GM12864 (cell line): ENCODE data around the gene LPXN.
"Not testable (repeated sequence)": the region's sequence is repeated elsewhere in the genome, so short reads cannot be mapped to it uniquely, and the experiment has no call there.

Source experiments
- DNase-seq: peaks from one replicate; pipeline ENCODE4 v3.0.0-alpha.2; 2011; ENCODE audit warnings: low read depth
- H3K4me3 ChIP-seq: 2 replicates; pipeline ENCODE4 v1.5.1; 2011; ENCODE audit warnings: mild to moderate bottlenecking, low read depth, low read length, control low read depth
- TF ChIP-seq, protein P1 (sequence below): IDR thresholded peaks from 2 replicates; pipeline ENCODE4 v1.5.1; 2011; ENCODE audit warnings: low read depth, mild to moderate bottlenecking, moderate library complexity, low read length, control low read depth, inconsistent platforms; ENCODE audit errors: missing control alignments

Gene LPXN

GRCh38 chr11:58574881-58575280 lies 775 bp downstream of the LPXN start:
- DNase-seq = no peak
- TF ChIP-seq, protein P1, sequence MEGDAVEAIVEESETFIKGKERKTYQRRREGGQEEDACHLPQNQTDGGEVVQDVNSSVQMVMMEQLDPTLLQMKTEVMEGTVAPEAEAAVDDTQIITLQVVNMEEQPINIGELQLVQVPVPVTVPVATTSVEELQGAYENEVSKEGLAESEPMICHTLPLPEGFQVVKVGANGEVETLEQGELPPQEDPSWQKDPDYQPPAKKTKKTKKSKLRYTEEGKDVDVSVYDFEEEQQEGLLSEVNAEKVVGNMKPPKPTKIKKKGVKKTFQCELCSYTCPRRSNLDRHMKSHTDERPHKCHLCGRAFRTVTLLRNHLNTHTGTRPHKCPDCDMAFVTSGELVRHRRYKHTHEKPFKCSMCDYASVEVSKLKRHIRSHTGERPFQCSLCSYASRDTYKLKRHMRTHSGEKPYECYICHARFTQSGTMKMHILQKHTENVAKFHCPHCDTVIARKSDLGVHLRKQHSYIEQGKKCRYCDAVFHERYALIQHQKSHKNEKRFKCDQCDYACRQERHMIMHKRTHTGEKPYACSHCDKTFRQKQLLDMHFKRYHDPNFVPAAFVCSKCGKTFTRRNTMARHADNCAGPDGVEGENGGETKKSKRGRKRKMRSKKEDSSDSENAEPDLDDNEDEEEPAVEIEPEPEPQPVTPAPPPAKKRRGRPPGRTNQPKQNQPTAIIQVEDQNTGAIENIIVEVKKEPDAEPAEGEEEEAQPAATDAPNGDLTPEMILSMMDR = no peak

GRCh38 chr11:58573451-58574104 lies 2.1 kb downstream of the LPXN start:
- TF ChIP-seq, protein P1 = no peak
- DNase-seq = peak; percentile 65
- H3K4me3 ChIP-seq = peak overlapping the region; percentile 92

More at GRCh38 chr11:58574881-58575280, 775 bp downstream of the LPXN start:
- H3K4me3 ChIP-seq = peak overlapping the region; percentile 92

DNA sequence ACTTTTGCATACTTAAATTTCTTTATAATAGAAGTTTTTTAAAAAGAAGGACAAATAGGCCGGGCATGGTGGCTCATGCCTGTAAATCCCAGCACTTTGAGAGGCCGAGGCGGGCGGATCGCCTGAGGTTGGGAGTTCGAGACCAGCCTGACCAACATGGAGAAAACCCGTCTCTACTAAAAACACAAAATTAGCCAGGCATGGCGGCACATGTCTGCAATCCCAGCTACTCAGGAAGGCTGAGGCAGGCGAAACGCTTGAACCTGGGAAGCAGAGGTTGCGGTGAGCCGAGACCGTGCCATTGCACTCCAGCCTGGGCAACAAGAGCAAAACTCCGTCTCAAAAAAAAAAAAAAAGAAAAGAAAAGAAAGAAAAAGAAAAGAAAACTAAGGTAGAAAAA lies 2.8 kb downstream of the LPXN start:
- H3K4me3 ChIP-seq = peak overlapping the region; percentile 92
- DNase-seq = not testable (repeated sequence)

GRCh38 chr11:58567889-58568512 lies 7.7 kb downstream of the LPXN start:
- TF ChIP-seq, protein P1 = peak; percentile 83
- no peak overlapping the region for H3K4me3 ChIP-seq
- no peak for DNase-seq

GRCh38 chr11:58564231-58564630 lies 11.4 kb downstream of the LPXN start:
- TF ChIP-seq, protein P1 = no peak
- no peak for DNase-seq
- no peak overlapping the region for H3K4me3 ChIP-seq

DNA sequence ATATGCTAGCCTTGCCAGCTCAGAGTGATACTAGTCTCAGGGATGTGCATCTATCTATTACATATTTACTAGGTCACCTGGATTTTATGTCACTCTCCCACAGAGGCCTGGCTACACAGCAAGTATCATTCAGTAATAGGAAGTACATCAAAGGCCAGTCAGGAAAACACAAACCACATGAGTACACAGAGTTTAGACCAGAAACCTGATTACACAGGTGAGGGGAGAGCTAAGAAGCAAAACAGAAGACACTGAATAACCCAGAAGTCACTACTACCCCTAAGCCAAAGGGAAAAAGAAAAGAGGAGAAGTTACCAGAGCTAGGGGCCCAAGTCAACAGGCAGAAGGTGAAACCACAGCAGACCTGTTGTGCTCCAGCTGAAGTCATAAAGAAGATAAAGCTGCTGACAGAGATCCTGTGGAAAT lies 13.3 kb downstream of the LPXN start:
- TF ChIP-seq, protein P1 = no peak
- DNase-seq = no peak
- no peak overlapping the region for H3K4me3 ChIP-seq

GRCh38 chr11:58561394-58562098 lies 14.1 kb downstream of the LPXN start:
- no peak overlapping the region for H3K4me3 ChIP-seq
- TF ChIP-seq, protein P1 = no peak
- no peak for DNase-seq
